GM12878 (cell line): Measurements from ENCODE around the gene CLIC3. TPM values are rescaled to one million over a fixed set of nuclear protein-coding genes. Genes with fewer than 3 reads are reported as not detected.

Source experiments
- ATAC-seq: fragments of 200-7000 bp; cut with Tn5 transposase; 3 replicates; pipeline ENCODE4 v1.9.1; 2020; ENCODE audit warnings: mild to moderate bottlenecking, moderate library complexity
- BruUV-seq: library from RNA; stranded (reverse); fragments of 400-500 nt; replicated peaks from 2 replicates; lab custom pipeline; 2021; lab: Mats Ljungman, UMichigan
- CTCF ChIA-PET: fragments of 300-600 bp; sonication (Branson Sonifier 250); formaldehyde crosslinking; extraction: SDS; loops from one replicate; lab custom pipeline; 2021; ENCODE audit warnings: inconsistent platforms; lab: Yijun Ruan, JAX
- POLR2A ChIA-PET: fragments of 350-600 bp; formaldehyde crosslinking; extraction: SDS; loops from one replicate; lab custom pipeline; 2021; ENCODE audit warnings: inconsistent platforms; lab: Charles Lee
- RAD21 ChIA-PET: fragments of 300-600 bp; sonication (Branson Sonifier 250); formaldehyde crosslinking; loops from one replicate; lab custom pipeline; 2023; ENCODE audit warnings: antibody characterized with exemption; ENCODE audit not compliant: unreplicated experiment; lab: Charles Lee
- SMC1A ChIA-PET: fragments of 300-600 bp; sonication (Branson Sonifier 250); formaldehyde crosslinking; loops from one replicate; lab custom pipeline; 2023; ENCODE audit not compliant: unreplicated experiment, uncharacterized antibody; lab: Charles Lee
- DNase-seq: peaks from one replicate; pipeline ENCODE4 v3.0.0-alpha.2; 2011; ENCODE audit warnings: low read depth, low spot score
- FAIRE-seq: peaks from 3 replicates; lab custom pipeline; 2011; peaks lifted over from hg19 to GRCh38; lab: Jason Lieb, UNC
- H2AFZ ChIP-seq: 2 replicates; pipeline ENCODE4 v1.6.0; 2011; ENCODE audit warnings: low read depth, low read length, control low read depth; ENCODE audit not compliant: control insufficient read depth
- H3K27ac ChIP-seq: 2 replicates; pipeline ENCODE4 v1.5.1; 2011; ENCODE audit warnings: control low read depth; ENCODE audit not compliant: control insufficient read depth, insufficient read depth
- H3K27me3 ChIP-seq, 2 experiments: replicated peaks in 1 of 2; 2 replicates each; pipeline versions ENCODE4 v1.6.0 to v1.6.1; 2011; ENCODE audit warnings: low read length in 1 of 2; ENCODE audit not compliant: control insufficient read depth in 2 of 2, insufficient read depth in 2 of 2
- H3K36me3 ChIP-seq, 2 experiments: 2 replicates each; pipeline ENCODE4 v1.5.1; 2011; ENCODE audit warnings: low read length in 1 of 2; ENCODE audit not compliant: control insufficient read depth in 2 of 2, insufficient read depth in 2 of 2
- H3K4me1 ChIP-seq: 2 replicates; pipeline ENCODE4 v1.6.1; 2011; ENCODE audit warnings: mild to moderate bottlenecking, low read length, moderate library complexity, mixed read lengths; ENCODE audit not compliant: control insufficient read depth, insufficient read depth
- H3K4me2 ChIP-seq: 2 replicates; pipeline ENCODE4 v1.6.0; 2011; ENCODE audit warnings: control low read depth; ENCODE audit not compliant: control insufficient read depth, insufficient read depth
- H3K4me3 ChIP-seq: fragments of 200-600 bp; sonication (generic); 2 replicates; pipeline ENCODE4 v1.5.1; 2016
- H3K79me2 ChIP-seq: 2 replicates; pipeline ENCODE4 v1.6.0; 2011; ENCODE audit warnings: low read length; ENCODE audit not compliant: control insufficient read depth, insufficient read depth
- H3K9ac ChIP-seq: 2 replicates; pipeline ENCODE4 v1.8.0; 2011; ENCODE audit warnings: low read length, control low read depth, mixed read lengths; ENCODE audit not compliant: control insufficient read depth, insufficient read depth
- H3K9me3 ChIP-seq: replicated peaks from 3 replicates; pipeline ENCODE4 v1.5.1; 2011; ENCODE audit warnings: mild to moderate bottlenecking, low read length; ENCODE audit not compliant: control insufficient read depth, insufficient read depth
- H4K20me1 ChIP-seq: 2 replicates; pipeline ENCODE4 v1.6.0; 2011; ENCODE audit not compliant: control insufficient read depth, insufficient read depth
- NFYB ChIP-seq: IDR thresholded peaks from 2 replicates; pipeline ENCODE4 v1.6.1; 2011; ENCODE audit warnings: low read depth, mild to moderate bottlenecking, low read length, improper control_type of control experiment, moderate library complexity; ENCODE audit not compliant: insufficient read depth
- POLR2AphosphoS2 ChIP-seq: IDR thresholded peaks from 2 replicates; pipeline ENCODE4 v1.6.1; 2011; ENCODE audit warnings: low read depth, mild to moderate bottlenecking, low read length, improper control_type of control experiment, moderate library complexity
- RAD21 ChIP-seq: IDR thresholded peaks from 2 replicates; pipeline ENCODE4 v1.6.1; 2011; ENCODE audit warnings: mild to moderate bottlenecking, low read depth, low read length, moderate library complexity; ENCODE audit not compliant: insufficient read depth
- RELA ChIP-seq: fragments of 450-650 bp; IDR thresholded peaks from 2 replicates; pipeline ENCODE4 v1.8.0; 2014; ENCODE audit warnings: borderline replicate concordance; ENCODE audit not compliant: partially characterized antibody
- SREBF2 ChIP-seq: IDR thresholded peaks from 2 replicates; pipeline ENCODE4 v1.6.1; 2012; ENCODE audit warnings: mild to moderate bottlenecking, low read length
- STAT1 ChIP-seq: fragments of 450-650 bp; conservative IDR thresholded peaks from 2 replicates; pipeline ENCODE4 v1.6.1; 2014; ENCODE audit warnings: antibody characterized with exemption, mild to moderate bottlenecking
- STAT3 ChIP-seq: IDR thresholded peaks from 2 replicates; pipeline ENCODE4 v1.6.1; 2011; ENCODE audit warnings: low read depth, low read length, improper control_type of control experiment
- TARDBP ChIP-seq: IDR thresholded peaks from 2 replicates; pipeline ENCODE4 v1.6.1; 2016; ENCODE audit warnings: borderline replicate concordance
- WGBS: methylation state at CpG from one replicate; pipeline ENCODE4 v1.1.6; 2016; ENCODE audit warnings: low lambda C conversion rate; ENCODE audit not compliant: insufficient replicate concordance, insufficient coverage; ENCODE audit errors: missing lambda C conversion rate; 5-methylcytosine and 5-hydroxymethylcytosine counted together
- in situ Hi-C: fragments of 300-500 bp; cut with MboI; formaldehyde crosslinking; loops from 9 replicates; pipeline ENCODE4 v1.14.3; 2018; ENCODE audit warnings: mixed read lengths
- intact Hi-C: fragments of 100-400 bp; cut with micrococcal nuclease; formaldehyde crosslinking; loops from one replicate; pipeline ENCODE4 v1.14.2; 2022; ENCODE audit not compliant: unreplicated experiment
- polyA plus RNA-seq, 11 experiments: library from polyadenylated mRNA; depleted of rRNA in 4 of 11; unstranded in 6 of 11; stranded (reverse) in 5 of 11; fragments of >200 nt; fragmentation: Nextera tagmentation in 4 of 11; fragmentation: Illumina TruSeq in 1 of 11; extraction: Ambion mirVana in 4 of 11; extraction: Trizol in 1 of 11; gene quantifications; 1 replicate in 1 of 11; 2 replicates in 10 of 11; pipeline versions ENCODE4 v1.2.1 to v1.2.3, GENCODE V29; 2011 to 2016; ENCODE audit warnings: inconsistent platforms in 2 of 11, missing spikeins in 2 of 11, low read depth in 1 of 11
- total RNA-seq, 4 experiments: library from RNA; depleted of rRNA in 3 of 4; stranded (reverse); fragments of >200 nt in 3 of 4; fragmentation: Illumina TruSeq in 1 of 4; extraction: Trizol in 1 of 4; gene quantifications; 2 replicates each; pipeline versions ENCODE4 v1.2.1 to v1.2.3, GENCODE V29; 2013 to 2021
- TF ChIP-seq, protein P1 (sequence below): fragments of 150-350 bp; IDR thresholded peaks from 2 replicates; pipeline ENCODE4 v1.6.1; 2016; ENCODE audit warnings: low read depth, low read length
- TF ChIP-seq, protein P2 (sequence below): fragments of 450-650 bp; IDR thresholded peaks from 2 replicates; pipeline ENCODE4 v1.6.1; 2017; ENCODE audit warnings: mild to moderate bottlenecking, moderate library complexity
- TF ChIP-seq, protein P3 (sequence below): IDR thresholded peaks from 2 replicates; pipeline ENCODE4 v1.6.1; 2012; ENCODE audit warnings: improper control_type of control experiment, low read depth, low read length; ENCODE audit not compliant: insufficient replicate concordance

Gene CLIC3
- total and polyA plus RNA-seq, 10 of the 15 experiments (the other 5 are each of a cell fraction or from before 2014, with no cell fraction given): 0.31 TPM; not detected in 9

DNA sequence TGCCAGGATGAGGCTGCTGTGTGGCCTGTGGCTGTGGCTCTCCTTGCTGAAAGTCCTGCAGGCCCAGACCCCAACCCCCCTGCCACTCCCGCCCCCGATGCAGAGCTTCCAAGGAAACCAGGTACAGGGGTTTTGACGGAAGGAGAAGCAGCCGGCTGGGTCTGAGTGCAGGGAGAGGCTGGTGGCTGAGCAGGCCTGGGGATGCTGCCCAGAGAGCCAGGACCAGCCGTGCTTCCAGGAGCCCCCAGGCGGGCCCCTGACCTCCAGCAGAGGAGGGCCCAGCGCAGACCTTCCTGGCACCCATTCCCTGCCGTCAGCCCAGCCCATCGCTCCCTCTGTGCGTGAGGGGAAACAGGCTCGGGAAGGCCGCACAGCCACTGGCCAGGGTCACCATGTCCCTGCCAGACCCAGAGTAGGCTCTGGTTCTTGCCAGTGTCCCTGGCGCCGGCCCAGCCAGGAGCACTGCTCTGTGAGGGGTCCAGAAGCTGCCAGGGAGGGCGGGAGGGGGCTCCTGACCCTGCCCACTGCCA, 44.0 kb downstream of the CLIC3 start:
- peaks cover 6% of the 10 kb centered on the region; the same call in 1 of the 2 replicates for H3K4me1 ChIP-seq
- RAD21 ChIA-PET: interaction anchor here (0.6 kb wide), 1 partner anchor 267 kb away, joined by 3 read pairs; no protein-coding TSS in a partner anchor
- in situ Hi-C loops (no loop called here), intact Hi-C loops (no loop called here)
- no peaks in the 10 kb centered on the region for H3K36me3 ChIP-seq
- no peak overlapping the region for H3K4me2 ChIP-seq
- H3K27ac ChIP-seq: no peak overlapping the region
- no peaks in the 10 kb centered on the region for H3K27me3 ChIP-seq
- H3K9ac ChIP-seq: no peak overlapping the region
- H3K4me3 ChIP-seq: no peak overlapping the region
- WGBS: 64% methylated on average over 13 of the region's 15 CpGs
- no peaks in the 10 kb centered on the region for H3K9me3 ChIP-seq
- POLR2A ChIA-PET: interaction anchor here (0.6 kb wide), 1 partner anchor 270 kb away, joined by 3 read pairs; no protein-coding TSS in a partner anchor
- H2AFZ ChIP-seq: no peak overlapping the region
- no TSS peak for BruUV-seq
- CTCF ChIA-PET: interaction anchor here (1.0 kb wide), 1 partner anchor 82 kb away, joined by 4 read pairs; no protein-coding TSS in a partner anchor
- H3K79me2 ChIP-seq: no peaks in the 10 kb centered on the region
- ATAC-seq (no peak), DNase-seq (no peak), FAIRE-seq (no peak)
- H4K20me1 ChIP-seq: no peaks in the 10 kb centered on the region
- SMC1A ChIA-PET: interaction anchor here (0.6 kb wide), 1 partner anchor 13 kb away, joined by 3 read pairs; no protein-coding TSS in a partner anchor
- TF ChIP-seq, protein P1, sequence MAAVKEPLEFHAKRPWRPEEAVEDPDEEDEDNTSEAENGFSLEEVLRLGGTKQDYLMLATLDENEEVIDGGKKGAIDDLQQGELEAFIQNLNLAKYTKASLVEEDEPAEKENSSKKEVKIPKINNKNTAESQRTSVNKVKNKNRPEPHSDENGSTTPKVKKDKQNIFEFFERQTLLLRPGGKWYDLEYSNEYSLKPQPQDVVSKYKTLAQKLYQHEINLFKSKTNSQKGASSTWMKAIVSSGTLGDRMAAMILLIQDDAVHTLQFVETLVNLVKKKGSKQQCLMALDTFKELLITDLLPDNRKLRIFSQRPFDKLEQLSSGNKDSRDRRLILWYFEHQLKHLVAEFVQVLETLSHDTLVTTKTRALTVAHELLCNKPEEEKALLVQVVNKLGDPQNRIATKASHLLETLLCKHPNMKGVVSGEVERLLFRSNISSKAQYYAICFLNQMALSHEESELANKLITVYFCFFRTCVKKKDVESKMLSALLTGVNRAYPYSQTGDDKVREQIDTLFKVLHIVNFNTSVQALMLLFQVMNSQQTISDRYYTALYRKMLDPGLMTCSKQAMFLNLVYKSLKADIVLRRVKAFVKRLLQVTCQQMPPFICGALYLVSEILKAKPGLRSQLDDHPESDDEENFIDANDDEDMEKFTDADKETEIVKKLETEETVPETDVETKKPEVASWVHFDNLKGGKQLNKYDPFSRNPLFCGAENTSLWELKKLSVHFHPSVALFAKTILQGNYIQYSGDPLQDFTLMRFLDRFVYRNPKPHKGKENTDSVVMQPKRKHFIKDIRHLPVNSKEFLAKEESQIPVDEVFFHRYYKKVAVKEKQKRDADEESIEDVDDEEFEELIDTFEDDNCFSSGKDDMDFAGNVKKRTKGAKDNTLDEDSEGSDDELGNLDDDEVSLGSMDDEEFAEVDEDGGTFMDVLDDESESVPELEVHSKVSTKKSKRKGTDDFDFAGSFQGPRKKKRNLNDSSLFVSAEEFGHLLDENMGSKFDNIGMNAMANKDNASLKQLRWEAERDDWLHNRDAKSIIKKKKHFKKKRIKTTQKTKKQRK: no peak
- no peak for TF ChIP-seq SREBF2
- TF ChIP-seq NFYB: no peak
- no peak for TF ChIP-seq RELA
- no peak for TF ChIP-seq RAD21
- TF ChIP-seq POLR2AphosphoS2: no peak
- no peak for TF ChIP-seq TARDBP
- TF ChIP-seq, protein P2, sequence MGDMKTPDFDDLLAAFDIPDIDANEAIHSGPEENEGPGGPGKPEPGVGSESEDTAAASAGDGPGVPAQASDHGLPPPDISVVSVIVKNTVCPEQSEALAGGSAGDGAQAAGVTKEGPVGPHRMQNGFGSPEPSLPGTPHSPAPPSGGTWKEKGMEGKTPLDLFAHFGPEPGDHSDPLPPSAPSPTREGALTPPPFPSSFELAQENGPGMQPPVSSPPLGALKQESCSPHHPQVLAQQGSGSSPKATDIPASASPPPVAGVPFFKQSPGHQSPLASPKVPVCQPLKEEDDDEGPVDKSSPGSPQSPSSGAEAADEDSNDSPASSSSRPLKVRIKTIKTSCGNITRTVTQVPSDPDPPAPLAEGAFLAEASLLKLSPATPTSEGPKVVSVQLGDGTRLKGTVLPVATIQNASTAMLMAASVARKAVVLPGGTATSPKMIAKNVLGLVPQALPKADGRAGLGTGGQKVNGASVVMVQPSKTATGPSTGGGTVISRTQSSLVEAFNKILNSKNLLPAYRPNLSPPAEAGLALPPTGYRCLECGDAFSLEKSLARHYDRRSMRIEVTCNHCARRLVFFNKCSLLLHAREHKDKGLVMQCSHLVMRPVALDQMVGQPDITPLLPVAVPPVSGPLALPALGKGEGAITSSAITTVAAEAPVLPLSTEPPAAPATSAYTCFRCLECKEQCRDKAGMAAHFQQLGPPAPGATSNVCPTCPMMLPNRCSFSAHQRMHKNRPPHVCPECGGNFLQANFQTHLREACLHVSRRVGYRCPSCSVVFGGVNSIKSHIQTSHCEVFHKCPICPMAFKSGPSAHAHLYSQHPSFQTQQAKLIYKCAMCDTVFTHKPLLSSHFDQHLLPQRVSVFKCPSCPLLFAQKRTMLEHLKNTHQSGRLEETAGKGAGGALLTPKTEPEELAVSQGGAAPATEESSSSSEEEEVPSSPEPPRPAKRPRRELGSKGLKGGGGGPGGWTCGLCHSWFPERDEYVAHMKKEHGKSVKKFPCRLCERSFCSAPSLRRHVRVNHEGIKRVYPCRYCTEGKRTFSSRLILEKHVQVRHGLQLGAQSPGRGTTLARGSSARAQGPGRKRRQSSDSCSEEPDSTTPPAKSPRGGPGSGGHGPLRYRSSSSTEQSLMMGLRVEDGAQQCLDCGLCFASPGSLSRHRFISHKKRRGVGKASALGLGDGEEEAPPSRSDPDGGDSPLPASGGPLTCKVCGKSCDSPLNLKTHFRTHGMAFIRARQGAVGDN: no peak
- TF ChIP-seq STAT1: no peak
- TF ChIP-seq STAT3: no peak
- TF ChIP-seq, protein P3, sequence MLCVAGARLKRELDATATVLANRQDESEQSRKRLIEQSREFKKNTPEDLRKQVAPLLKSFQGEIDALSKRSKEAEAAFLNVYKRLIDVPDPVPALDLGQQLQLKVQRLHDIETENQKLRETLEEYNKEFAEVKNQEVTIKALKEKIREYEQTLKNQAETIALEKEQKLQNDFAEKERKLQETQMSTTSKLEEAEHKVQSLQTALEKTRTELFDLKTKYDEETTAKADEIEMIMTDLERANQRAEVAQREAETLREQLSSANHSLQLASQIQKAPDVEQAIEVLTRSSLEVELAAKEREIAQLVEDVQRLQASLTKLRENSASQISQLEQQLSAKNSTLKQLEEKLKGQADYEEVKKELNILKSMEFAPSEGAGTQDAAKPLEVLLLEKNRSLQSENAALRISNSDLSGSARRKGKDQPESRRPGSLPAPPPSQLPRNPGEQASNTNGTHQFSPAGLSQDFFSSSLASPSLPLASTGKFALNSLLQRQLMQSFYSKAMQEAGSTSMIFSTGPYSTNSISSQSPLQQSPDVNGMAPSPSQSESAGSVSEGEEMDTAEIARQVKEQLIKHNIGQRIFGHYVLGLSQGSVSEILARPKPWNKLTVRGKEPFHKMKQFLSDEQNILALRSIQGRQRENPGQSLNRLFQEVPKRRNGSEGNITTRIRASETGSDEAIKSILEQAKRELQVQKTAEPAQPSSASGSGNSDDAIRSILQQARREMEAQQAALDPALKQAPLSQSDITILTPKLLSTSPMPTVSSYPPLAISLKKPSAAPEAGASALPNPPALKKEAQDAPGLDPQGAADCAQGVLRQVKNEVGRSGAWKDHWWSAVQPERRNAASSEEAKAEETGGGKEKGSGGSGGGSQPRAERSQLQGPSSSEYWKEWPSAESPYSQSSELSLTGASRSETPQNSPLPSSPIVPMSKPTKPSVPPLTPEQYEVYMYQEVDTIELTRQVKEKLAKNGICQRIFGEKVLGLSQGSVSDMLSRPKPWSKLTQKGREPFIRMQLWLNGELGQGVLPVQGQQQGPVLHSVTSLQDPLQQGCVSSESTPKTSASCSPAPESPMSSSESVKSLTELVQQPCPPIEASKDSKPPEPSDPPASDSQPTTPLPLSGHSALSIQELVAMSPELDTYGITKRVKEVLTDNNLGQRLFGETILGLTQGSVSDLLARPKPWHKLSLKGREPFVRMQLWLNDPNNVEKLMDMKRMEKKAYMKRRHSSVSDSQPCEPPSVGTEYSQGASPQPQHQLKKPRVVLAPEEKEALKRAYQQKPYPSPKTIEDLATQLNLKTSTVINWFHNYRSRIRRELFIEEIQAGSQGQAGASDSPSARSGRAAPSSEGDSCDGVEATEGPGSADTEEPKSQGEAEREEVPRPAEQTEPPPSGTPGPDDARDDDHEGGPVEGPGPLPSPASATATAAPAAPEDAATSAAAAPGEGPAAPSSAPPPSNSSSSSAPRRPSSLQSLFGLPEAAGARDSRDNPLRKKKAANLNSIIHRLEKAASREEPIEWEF: no peak
